K562 treated with DMSO at 1 percent for 4 hours (cell line): ENCODE results near the gene ATP6V0C. TPM values are rescaled to one million over a fixed set of nuclear protein-coding genes. Genes with fewer than 3 reads are reported as not detected.

Source experiments
- total RNA-seq: library from RNA; unstranded; fragments of 300-600 nt; gene quantifications from 2 replicates; pipeline ENCODE4 v1.2.3, GENCODE V29; 2022; ENCODE audit not compliant: insufficient read depth

ATP6V0C gene
- total RNA-seq = 470 and 495 TPM in 2 replicates

DNA sequence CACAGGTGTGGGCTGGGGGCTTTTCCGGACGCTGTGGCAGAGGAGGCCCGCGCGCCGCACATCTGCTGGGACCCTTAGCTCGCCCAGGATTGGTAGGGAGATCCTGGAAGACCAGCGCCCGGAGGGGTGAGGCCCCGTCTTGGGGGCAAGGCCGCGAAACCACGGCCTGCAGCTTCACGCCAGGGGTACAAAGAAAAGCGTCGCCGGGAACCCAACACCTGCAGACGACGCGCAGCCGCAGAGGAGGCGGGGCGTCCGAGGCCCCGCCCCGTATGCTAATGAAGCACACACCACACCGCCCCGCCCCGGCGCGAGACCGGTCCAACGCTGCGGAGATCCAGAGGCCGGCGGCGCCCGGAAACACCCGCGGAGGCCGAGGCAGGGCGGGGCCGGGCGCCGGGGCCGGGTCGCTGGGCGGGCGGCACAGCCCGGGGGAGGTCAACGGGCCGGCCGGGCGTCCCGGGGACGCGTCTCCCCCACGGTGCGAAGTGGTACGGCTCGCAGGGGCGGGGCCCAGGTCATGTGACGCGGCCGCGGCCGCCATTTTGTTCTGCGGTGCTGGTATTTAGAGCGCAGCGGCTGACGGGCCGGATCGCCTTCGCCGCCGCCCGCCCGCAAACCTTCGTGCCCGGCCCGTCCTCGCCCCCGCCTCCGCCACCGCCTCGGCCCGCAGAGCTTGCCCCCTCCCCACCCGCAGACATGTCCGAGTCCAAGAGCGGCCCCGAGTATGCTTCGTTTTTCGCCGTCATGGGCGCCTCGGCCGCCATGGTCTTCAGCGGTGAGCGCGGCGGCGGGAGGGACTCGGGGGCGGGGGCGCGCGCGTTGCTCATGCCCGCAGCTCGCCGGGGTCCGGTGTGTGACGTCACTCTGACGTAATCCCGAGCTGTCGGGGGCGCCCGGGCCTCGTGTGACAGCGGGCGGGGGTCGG, at the start of gene ATP6V0C:
TSS of gene ATP6V0C (plus strand) at position 548 of the 928 bp plus-strand sequence. CDS start at position 700, 152 bp downstream.

DNA sequence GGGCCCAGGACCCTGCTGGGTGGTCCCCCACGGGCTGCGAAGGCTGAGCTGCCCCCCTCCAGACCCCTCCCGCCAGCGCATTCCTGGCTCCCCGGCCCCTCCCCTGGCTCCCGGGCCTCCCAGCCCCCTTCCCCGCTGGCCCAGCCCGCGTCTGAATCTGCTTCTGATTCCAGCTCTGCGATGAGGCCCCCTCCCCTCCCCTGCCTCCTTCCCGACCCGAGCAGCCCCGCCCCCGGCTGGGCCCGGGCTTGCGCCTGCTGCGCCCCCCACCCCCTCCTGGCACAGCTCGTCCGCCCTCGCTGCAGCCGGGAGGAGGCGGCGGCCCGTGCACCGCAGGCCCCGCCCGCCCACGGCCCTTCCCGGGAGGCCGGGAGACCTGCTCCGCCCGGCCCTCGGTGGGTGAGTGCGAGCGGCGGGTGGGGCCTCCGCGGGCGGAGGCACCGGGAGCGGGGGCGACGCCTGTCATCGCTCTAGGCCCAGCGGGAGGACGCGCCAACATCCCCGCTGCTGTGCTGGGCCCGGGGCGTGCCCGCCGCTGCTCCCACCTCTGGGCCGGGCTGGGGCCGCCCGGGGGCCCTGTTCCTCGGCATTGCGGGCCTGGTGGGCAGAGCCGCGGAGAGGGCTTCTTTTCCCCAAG, 42.6 kb upstream of the ATP6V0C start, which contains the start of gene NTN3:
TSS of gene NTN3 (plus strand) at position 282 of the 637 bp plus-strand sequence. CDS start 405 bp downstream, outside the sequence.

DNA sequence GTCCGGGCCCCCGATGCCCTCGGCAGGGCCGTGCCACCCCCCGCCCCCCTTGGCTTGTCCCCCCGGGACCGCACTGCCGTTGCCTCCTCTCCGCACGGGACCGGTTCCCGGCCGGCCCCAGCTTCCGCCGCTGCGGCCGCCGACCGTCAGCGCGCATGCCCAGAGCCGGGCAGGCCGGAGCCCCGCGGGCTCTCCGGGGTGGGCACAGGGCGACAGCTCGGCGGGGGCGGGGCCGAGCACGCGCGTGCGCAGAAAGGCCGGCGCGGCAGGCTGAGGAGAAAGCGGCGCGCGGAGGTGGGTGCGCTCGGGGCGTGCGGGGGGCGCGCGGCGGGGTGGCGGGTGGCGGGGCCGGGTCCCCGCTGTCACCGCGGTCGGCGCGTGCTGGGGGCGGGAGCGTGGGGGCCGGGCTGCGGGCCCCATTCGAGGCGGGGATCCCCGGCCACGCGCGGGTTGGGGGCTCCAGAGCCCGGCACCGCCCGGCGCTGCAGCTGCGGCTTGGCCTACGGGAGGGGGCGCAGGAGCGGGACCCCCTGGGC, 38.8 kb upstream of the ATP6V0C start, which contains the start of gene TBC1D24:
TSS of gene TBC1D24 (plus strand) at position 251 of the 536 bp plus-strand sequence. CDS start 21,022 bp downstream, outside the sequence.

DNA sequence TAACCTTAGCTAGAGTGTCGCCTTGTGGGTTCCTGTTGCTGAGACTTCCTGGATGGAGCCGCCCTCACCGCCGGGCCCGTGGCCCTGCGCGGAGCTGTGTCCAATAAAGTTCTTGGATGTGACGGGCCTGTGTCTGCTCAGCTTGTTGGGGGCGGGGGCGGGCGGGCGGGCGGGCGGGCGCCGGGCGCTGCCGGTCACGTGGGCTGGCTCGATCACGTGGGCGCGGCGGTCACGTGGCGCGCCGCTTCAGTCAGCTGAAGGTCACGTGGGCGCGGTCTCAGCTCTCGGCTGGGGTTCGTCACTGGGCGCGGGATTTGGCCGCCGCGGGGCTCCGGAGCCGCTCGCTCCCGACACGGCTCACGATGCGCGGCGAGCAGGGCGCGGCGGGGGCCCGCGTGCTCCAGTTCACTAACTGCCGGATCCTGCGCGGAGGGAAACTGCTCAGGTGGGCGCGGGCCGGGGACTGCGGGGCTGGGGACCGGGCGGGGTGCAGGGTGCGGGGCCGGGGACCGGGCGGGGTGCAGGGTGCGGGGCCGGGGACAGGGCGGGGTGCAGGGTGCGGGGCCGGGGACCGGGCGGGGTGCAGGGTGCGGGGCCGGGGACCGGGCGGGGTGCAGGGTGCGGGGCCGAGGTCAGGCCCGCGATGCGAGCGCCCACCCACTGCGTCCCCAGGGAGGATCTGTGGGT, 6.5 kb downstream of the ATP6V0C start, which contains the start of gene AMDHD2:
TSS of gene AMDHD2 (plus strand) at position 275 of the 687 bp plus-strand sequence. CDS start at position 363, 88 bp downstream.

DNA sequence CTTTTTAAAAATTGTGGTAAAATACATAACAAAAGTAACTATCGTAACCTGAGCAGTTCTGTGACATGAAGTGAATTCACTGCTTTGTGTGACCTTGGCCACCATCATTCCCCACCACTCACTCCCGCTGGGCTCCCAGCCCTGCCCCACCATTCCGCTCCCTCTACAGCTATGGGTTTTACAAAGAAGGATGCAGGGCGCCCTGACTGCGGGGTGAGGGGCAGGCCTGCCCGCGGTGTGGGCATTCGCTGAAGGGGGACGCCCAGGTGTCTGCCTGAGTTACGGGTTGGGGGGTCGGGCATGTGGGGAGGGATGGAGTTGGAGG, 17.6 kb downstream of the ATP6V0C start, which contains the start of gene CEMP1:
TSS of gene CEMP1 (minus strand) at position 38 of the 325 bp plus-strand sequence. CDS start 335 bp downstream, outside the sequence.

DNA sequence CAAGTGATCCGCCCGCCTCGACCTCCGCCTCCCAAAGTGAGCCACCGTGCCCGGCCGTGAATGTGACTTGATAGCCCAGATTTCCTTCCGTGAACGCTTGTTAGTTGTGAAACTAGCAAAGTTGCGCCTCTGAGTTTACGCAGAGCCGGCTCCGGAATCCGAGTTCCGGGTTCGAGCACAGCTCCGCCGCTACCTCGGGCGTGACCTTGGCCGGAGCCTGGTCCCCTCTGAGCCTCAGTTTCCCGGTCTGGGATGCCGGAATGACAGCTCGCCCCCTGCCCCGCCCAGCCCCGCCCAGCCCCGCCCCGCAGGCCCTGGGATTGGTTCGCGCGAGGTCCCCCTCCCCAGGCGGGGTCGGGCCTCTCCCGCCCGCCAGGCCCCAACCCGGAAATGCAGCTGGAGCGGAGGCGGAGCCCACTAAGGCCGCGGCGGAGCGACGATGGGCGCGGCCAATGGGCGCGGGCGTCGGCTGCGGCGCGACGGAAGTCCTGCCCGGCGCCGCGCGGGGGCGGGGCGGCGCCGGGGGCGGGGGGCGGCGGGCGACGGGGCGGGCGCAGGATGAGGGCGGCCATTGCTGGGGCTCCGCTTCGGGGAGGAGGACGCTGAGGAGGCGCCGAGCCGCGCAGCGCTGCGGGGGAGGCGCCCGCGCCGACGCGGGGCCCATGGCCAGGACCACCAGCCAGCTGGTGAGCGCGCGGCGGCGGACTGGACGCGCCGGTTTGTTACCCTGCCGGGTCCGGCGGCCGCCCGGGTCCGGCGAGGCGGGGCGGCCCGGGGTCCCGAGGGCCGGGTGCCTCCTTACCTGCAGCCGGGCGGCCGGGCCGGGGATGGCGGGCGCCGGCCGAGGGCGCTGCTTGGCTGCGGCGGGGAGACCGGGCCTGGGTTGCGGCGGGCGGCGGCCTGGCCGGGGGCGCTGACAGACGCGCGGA, 24.0 kb downstream of the ATP6V0C start, which contains the start of gene PDPK1:
TSS of gene PDPK1 (plus strand) at position 571 of the 929 bp plus-strand sequence. CDS start at position 663, 92 bp downstream.

Other genes with a start within 250 kb of the ATP6V0C start
- 182 and 221 TPM in 2 replicates for gene RNPS1, start 245.8 kb upstream of the ATP6V0C start, total RNA-seq
- gene ABCA3, start 173.2 kb upstream of the ATP6V0C start, total RNA-seq = 18.9 and 25.4 TPM in 2 replicates
- 25.8 and 36.2 TPM in 2 replicates for gene CCNF, start 84.5 kb upstream of the ATP6V0C start, total RNA-seq
- gene TEDC2, start 53.8 kb upstream of the ATP6V0C start, total RNA-seq = 24.5 and 30.6 TPM in 2 replicates
- gene NTN3, start 42.7 kb upstream of the ATP6V0C start, total RNA-seq = 0.42 TPM in 1 of 2 replicates, not detected in the other
- 5.7 and 10.9 TPM in 2 replicates for gene TBC1D24, start 38.8 kb upstream of the ATP6V0C start, total RNA-seq
- 24.0 and 36.2 TPM in 2 replicates for gene AMDHD2, start 6.4 kb downstream of the ATP6V0C start, total RNA-seq
- gene CEMP1, start 17.5 kb downstream of the ATP6V0C start, total RNA-seq = 5.9 and 8.3 TPM in 2 replicates
- 23.1 and 30.0 TPM in 2 replicates for gene PDPK1, start 24.1 kb downstream of the ATP6V0C start, total RNA-seq
- 55.1 and 57.0 TPM in 2 replicates for gene KCTD5, start 168.6 kb downstream of the ATP6V0C start, total RNA-seq
- gene PRSS27, start 206.3 kb downstream of the ATP6V0C start, total RNA-seq = 0.61 and 1.9 TPM in 2 replicates
- gene SRRM2, start 238.7 kb downstream of the ATP6V0C start, total RNA-seq = 145 and 244 TPM in 2 replicates